DOHH2 (cell line): ENCODE results near the gene ABCB6.

Source experiments
- H3F3A ChIP-seq: fragments of 200-600 bp; sonication (generic), shearing (Covaris generic); 2 replicates; pipeline ENCODE4 v1.6.0; 2016; ENCODE audit warnings: antibody characterized with exemption, mild to moderate bottlenecking; ENCODE audit not compliant: control insufficient read depth, insufficient read depth
- H3K27ac ChIP-seq: fragments of 200-600 bp; sonication (generic); 2 replicates; pipeline ENCODE4 v1.5.1; 2014; ENCODE audit warnings: low read depth, mild to moderate bottlenecking, low read length, moderate library complexity
- H3K27me3 ChIP-seq: fragments of 200-600 bp; sonication (generic); 2 replicates; pipeline ENCODE4 v1.6.1; 2014; ENCODE audit warnings: mild to moderate bottlenecking, low read length, mixed read lengths; ENCODE audit not compliant: control insufficient read depth
- H3K36me3 ChIP-seq: fragments of 200-600 bp; sonication (generic); 2 replicates; pipeline ENCODE4 v1.6.1; 2014; ENCODE audit warnings: mild to moderate bottlenecking, low read length, moderate library complexity, mixed read lengths; ENCODE audit not compliant: control insufficient read depth
- H3K4me1 ChIP-seq: fragments of 200-600 bp; sonication (generic); 2 replicates; pipeline ENCODE4 v1.6.1; 2014; ENCODE audit warnings: mild to moderate bottlenecking, low read length, mixed read lengths; ENCODE audit not compliant: control insufficient read depth
- H3K4me2 ChIP-seq: fragments of 200-600 bp; sonication (generic); 2 replicates; pipeline ENCODE4 v1.6.0; 2014; ENCODE audit warnings: mild to moderate bottlenecking, low read length, moderate library complexity
- H3K4me3 ChIP-seq: fragments of 200-600 bp; sonication (generic); 2 replicates; pipeline ENCODE4 v1.5.1; 2014; ENCODE audit warnings: mild to moderate bottlenecking, low read length, mixed read lengths
- H3K79me2 ChIP-seq: fragments of 200-600 bp; sonication (generic); 2 replicates; pipeline ENCODE4 v1.6.1; 2014; ENCODE audit warnings: mild to moderate bottlenecking, low read length, mixed read lengths; ENCODE audit not compliant: control insufficient read depth
- H3K9me2 ChIP-seq: fragments of 200-600 bp; sonication (generic); replicated peaks from 2 replicates; pipeline ENCODE4 v1.6.1; 2014; ENCODE audit warnings: mild to moderate bottlenecking, low read length, mixed read lengths; ENCODE audit not compliant: control insufficient read depth
- H3K9me3 ChIP-seq: fragments of 200-600 bp; sonication (generic); 2 replicates; pipeline ENCODE4 v1.6.1; 2014; ENCODE audit warnings: antibody characterized with exemption, low read length, mixed read lengths; ENCODE audit not compliant: control insufficient read depth, insufficient read depth
- H4K20me1 ChIP-seq: fragments of 200-600 bp; sonication (generic); 2 replicates; pipeline ENCODE4 v1.6.0; 2014; ENCODE audit warnings: low read depth, mild to moderate bottlenecking, antibody characterized with exemption, low read length, moderate library complexity; ENCODE audit not compliant: control insufficient read depth, insufficient read depth
- EZH2phosphoT487 ChIP-seq: fragments of 200-600 bp; sonication (generic); IDR thresholded peaks from 2 replicates; pipeline ENCODE4 v1.6.1; 2017; ENCODE audit warnings: borderline replicate concordance, mild to moderate bottlenecking, antibody characterized with exemption, low read length, moderate library complexity, mixed read lengths
- TF ChIP-seq, protein P1 (sequence below): fragments of 200-600 bp; sonication (generic); IDR thresholded peaks from one replicate; pipeline ENCODE4 v1.5.1; 2014; ENCODE audit warnings: antibody characterized with exemption, mild to moderate bottlenecking, low read depth, low read length; ENCODE audit not compliant: poor library complexity, severe bottlenecking

ABCB6 gene

GRCh38 chr2:219244789-219245147 lies 26.0 kb upstream of the ABCB6 start:
- Histone ChIP-seq H3F3A (peaks cover 13% of the 10 kb centered on the region), H3K4me1 (peaks cover 48% of the 10 kb centered on the region), H3K27ac (0 out of 2 replicates have a peak overlapping the region, but pooled peaks have one; percentile 47), H3K79me2 (peaks cover 40% of the 10 kb centered on the region), H3K27me3 (no peaks in the 10 kb centered on the region), H3K4me3 (peak overlapping the region; percentile 84), H4K20me1 (no peaks in the 10 kb centered on the region), H3K36me3 (peaks cover 37% of the 10 kb centered on the region), H3K4me2 (peak overlapping the region; percentile 97), H3K9me2 (no peaks in the 10 kb centered on the region), H3K9me3 (no peaks in the 10 kb centered on the region)
- TF ChIP-seq, protein P1, sequence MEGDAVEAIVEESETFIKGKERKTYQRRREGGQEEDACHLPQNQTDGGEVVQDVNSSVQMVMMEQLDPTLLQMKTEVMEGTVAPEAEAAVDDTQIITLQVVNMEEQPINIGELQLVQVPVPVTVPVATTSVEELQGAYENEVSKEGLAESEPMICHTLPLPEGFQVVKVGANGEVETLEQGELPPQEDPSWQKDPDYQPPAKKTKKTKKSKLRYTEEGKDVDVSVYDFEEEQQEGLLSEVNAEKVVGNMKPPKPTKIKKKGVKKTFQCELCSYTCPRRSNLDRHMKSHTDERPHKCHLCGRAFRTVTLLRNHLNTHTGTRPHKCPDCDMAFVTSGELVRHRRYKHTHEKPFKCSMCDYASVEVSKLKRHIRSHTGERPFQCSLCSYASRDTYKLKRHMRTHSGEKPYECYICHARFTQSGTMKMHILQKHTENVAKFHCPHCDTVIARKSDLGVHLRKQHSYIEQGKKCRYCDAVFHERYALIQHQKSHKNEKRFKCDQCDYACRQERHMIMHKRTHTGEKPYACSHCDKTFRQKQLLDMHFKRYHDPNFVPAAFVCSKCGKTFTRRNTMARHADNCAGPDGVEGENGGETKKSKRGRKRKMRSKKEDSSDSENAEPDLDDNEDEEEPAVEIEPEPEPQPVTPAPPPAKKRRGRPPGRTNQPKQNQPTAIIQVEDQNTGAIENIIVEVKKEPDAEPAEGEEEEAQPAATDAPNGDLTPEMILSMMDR, result no peak
- TF ChIP-seq EZH2phosphoT487, result no peak

DNA sequence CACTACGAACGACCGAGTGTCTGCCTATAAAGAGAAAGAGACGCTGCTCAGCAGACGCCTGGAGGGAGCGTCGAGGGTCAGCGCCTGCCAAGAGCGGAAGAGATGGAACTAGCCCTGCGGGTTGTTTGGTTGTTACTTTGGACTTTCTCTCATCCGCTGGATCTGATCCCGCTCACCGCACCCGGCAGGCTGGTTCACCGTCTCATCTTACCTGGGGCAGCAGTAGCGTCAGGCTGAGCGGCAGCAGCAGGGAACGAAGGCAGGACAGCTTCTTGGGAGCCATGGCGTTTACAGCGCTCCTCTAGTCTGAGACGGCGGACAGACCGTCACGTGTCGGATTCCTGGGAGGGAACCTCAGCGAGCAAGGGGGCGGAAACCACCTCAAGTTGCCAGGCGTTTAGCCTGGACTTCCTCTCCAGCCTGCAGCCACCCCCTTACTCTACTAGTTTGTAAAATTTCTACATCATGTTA lies 24.6 kb upstream of the ABCB6 start:
- TF ChIP-seq EZH2phosphoT487, result no peak
- TF ChIP-seq, protein P1, result no peak
- Histone ChIP-seq H3K9me2 (no peaks in the 10 kb centered on the region), H4K20me1 (no peaks in the 10 kb centered on the region), H3K27me3 (no peaks in the 10 kb centered on the region), H3K4me2 (no peak overlapping the region), H3K4me1 (peaks cover 34% of the 10 kb centered on the region), H3K79me2 (peaks cover 31% of the 10 kb centered on the region), H3F3A (peaks cover 5% of the 10 kb centered on the region), H3K4me3 (no peak overlapping the region), H3K27ac (no peak overlapping the region), H3K36me3 (peaks cover 29% of the 10 kb centered on the region), H3K9me3 (no peaks in the 10 kb centered on the region)

DNA sequence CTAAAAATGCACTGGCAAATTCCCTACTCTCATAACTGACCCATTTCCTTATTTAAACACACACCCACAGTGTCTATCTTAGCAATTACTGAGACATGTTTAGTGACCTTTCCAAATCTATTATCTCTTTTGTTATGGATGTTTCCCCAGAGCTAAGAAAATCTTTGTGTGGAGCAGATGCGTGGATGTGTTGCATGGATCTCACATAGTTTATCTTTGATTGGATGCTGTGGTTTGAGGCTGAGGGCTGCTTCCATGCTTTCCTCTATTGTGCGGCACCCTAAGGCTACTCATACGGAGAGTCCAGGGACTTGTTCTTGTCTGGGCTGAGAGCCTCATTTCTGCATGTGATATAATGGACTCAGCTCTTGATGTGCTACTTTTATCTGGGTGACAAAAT lies 15.6 kb upstream of the ABCB6 start:
- H3K79me2 ChIP-seq, result peaks cover 31% of the 10 kb centered on the region
- TF ChIP-seq EZH2phosphoT487, result no peak
- TF ChIP-seq, protein P1, result no peak
- H3K27me3 ChIP-seq, result no peaks in the 10 kb centered on the region
- peaks cover 19% of the 10 kb centered on the region for H3K4me1 ChIP-seq
- peaks cover 88% of the 10 kb centered on the region for H3K36me3 ChIP-seq
- no peak overlapping the region for H3K4me3 ChIP-seq
- H3K27ac ChIP-seq, result no peak overlapping the region
- H3F3A ChIP-seq, result peaks cover 4% of the 10 kb centered on the region
- no peaks in the 10 kb centered on the region for H4K20me1 ChIP-seq
- no peak overlapping the region for H3K4me2 ChIP-seq
- H3K9me3 ChIP-seq, result no peaks in the 10 kb centered on the region
- H3K9me2 ChIP-seq, result no peaks in the 10 kb centered on the region
